Fibroblast of lung (primary cell): Measurements from ENCODE around the gene TYW1.
"Not testable (repeated sequence)": the region's sequence is repeated elsewhere in the genome, so short reads cannot be mapped to it uniquely, and the experiment has no call there.

Source experiments
- EZH2 ChIP-seq: IDR thresholded peaks from 2 replicates; pipeline ENCODE4 v1.5.1; 2012; ENCODE audit warnings: low read length, control low read depth, mild to moderate bottlenecking; ENCODE audit errors: missing control alignments
- TF ChIP-seq, protein P1 (sequence below), 2 donors: IDR thresholded peaks in 1 of 2; conservative IDR thresholded peaks in 1 of 2; 1 replicate in 1 of 2; 2 replicates in 1 of 2; pipeline ENCODE4 v1.5.1; 2011 to 2012; ENCODE audit warnings: low read length in 2 of 2, control low read depth in 1 of 2, inconsistent platforms in 1 of 2, low read depth in 1 of 2, mild to moderate bottlenecking in 1 of 2

DNA sequence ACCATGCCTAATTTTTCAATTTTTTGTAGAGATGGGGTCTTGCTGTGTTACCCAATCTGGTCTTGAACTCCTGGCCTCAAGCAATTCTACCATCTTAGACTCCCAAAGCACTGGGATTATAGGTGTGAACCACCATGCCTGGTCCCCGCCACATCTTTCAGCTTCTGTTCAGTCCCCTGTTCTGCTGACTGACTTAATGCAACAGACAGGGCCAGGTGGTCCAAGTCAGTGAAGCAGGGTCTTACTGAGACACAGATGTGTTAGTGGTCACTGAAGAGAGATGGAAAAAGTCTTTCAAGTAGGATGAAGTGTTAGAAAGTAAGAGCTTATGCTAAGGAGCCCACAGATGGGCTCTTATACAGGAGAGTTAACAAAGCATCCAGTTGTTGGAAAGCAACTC is 246.2 kb downstream of the TYW1 start:
- TF ChIP-seq, protein P1, sequence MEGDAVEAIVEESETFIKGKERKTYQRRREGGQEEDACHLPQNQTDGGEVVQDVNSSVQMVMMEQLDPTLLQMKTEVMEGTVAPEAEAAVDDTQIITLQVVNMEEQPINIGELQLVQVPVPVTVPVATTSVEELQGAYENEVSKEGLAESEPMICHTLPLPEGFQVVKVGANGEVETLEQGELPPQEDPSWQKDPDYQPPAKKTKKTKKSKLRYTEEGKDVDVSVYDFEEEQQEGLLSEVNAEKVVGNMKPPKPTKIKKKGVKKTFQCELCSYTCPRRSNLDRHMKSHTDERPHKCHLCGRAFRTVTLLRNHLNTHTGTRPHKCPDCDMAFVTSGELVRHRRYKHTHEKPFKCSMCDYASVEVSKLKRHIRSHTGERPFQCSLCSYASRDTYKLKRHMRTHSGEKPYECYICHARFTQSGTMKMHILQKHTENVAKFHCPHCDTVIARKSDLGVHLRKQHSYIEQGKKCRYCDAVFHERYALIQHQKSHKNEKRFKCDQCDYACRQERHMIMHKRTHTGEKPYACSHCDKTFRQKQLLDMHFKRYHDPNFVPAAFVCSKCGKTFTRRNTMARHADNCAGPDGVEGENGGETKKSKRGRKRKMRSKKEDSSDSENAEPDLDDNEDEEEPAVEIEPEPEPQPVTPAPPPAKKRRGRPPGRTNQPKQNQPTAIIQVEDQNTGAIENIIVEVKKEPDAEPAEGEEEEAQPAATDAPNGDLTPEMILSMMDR (conservative IDR thresholded peaks at IDR 0.05 in 1 of 2, IDR thresholded peaks at IDR 0.05 in 1 of 2; ENCODE audit: low read depth in 1 of 2, low read length in 2 of 2): not testable (repeated sequence)
- not testable (repeated sequence) for TF ChIP-seq EZH2
